Right forelimb (tissue), 1 donor: ENCODE measurements around the gene SART1.
"Not testable (repeated sequence)": the region's sequence is repeated elsewhere in the genome, so short reads cannot be mapped to it uniquely, and the experiment has no call there.

Experiments used
- DNase-seq: peaks from one replicate; pipeline ENCODE4 v3.0.0-alpha.2; 2018

Gene SART1

DNA sequence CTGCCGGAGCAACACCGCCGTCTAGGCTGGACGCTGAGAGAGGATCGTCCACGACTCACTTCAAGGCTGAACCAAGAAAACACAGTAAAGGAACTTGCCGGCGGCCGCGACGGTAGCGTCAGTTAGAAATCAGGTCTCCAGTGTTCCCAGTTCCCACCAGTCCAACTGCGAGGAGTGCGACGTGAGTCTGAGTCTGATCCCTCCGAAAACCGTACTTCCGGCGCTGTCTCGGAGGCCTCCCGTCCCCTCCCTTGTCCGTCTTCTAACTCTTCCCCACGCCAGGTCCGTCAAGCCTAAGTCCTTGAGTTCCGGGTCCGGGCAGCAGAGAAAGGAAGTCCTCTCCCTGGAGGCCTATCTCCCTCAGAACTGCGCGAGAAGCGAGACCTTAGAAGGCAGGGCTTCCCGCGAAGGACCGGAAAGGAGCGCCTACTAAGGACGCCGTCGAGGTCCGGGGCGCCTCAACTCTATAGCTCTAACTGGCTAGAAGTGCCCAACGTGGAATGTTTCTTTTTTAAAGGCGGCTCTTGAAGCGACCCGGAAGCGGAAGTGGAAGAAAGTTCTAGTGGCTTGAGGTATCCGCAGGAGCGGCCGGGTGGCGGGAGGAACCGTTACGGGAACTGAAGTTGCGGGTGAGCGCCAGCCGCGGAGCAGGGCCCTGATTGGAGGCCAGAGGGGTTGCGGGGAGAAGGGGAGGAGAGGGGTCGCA, 40.6 kb downstream of the SART1 start, which contains the start of the genes BANF1 and EIF1AD:
BANF1 (plus strand) TSS at position 562 of the 706 bp plus-strand sequence. CDS start 748 bp downstream, outside the sequence.
EIF1AD (minus strand) TSS at position 216 of the 706 bp plus-strand sequence. CDS start 1,768 bp downstream, outside the sequence.
- peak; percentile 97 for DNase-seq

DNA sequence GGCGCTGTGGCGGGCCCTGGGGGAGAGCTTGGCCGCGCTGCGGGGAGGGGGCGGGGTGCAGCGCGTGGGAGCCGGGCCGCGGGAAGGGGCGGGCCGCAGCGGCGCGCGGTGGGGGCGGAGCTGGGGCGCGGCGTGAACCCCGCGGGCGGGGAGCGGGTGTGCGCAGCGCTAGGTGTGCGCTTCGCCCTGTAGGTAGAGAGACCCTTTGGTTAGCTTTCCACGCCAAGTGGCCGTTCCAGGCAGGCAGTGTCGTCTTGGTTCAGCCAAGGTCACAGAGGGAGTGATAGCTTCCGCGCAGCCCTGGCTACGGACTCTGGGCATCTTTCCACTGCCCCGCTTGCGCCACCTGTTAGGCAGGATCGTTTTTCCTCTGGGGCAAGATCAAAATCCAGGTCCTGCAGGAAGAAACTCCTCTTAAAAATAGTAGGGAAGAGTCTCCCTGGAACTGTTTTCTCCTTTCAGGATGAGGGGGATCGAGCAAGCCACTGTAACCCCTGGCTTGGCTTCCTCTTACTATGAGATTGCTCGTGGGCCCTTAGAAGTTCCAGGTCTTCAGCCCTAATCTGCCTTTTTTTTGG, 41.2 kb downstream of the SART1 start:
- DNase-seq = peak; percentile 74

DNA sequence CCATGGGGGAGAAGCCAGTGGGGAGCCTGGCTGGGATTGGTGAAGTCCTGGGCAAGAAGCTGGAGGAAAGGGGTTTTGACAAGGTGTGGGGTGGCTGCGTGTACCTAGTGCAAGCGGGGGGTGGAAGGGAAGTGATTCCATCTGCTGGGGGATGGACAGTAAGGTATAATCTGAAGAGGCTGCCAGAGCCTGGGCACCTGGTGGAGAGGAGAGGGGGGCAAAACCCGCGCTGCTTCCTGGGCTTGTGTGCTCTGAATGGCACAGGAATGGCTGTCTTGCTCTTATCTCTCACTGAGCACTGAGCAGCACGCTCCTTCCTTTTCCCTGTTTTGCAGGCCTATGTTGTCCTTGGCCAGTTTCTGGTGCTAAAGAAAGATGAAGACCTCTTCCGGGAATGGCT, 41.8 kb downstream of the SART1 start:
- DNase-seq = no peak

DNA sequence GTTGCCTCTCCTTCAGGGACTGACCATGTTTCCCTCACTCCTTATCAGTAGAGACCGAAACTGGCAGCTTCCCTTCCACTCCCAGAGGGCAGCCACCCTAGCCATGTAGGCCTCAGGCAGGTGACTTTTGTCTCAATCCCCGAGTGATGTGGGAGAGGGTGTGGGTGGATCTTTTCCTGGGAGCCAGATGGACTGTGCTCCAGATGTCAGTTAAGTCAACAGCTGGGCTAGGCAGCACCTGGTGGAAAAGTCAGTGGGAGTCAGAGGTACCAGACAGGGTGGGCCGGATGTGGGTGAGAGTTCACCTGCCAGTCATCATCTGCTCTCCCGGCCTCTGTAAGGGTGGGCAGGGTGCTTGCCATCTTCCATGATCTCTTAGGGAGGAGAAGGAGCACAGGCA, 42.7 kb downstream of the SART1 start:
- DNase-seq = no peak

DNA sequence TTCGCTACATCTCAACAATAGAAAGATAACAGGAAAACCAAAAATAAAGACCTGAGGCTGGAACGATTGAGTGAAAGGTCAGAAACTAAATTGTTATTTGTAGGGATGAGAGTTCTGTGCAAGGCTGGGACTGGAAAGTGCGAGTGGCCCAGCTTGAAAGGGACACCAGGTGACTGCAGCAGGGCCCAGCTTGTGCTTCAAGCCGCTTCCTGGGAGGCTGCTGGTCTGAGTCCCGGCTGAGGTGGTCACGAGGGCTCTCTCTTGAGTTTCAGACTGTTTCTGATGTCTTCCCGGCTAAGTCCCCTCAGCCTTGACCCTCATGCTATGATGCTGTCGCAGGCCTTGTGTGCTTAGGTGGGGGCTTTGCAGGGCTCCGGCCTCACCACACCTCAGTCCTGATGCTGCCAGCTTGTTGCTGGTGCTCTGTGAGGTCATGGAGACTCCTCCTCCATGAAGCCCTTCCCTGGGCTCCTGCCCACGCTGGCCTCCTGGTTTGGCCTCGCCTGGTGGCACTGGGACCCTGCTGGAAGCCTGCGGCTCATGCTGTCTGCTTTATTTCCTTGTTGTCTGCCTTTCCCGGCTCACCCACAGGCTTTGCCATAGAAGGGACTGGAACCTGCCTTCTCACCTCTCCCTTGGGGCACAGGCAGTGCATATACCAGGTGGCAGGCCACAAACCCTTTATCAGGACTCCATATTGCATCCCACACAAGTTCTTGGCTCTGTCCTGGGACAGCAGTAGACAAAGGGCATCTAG, 44.8 kb downstream of the SART1 start:
- no peak for DNase-seq

DNA sequence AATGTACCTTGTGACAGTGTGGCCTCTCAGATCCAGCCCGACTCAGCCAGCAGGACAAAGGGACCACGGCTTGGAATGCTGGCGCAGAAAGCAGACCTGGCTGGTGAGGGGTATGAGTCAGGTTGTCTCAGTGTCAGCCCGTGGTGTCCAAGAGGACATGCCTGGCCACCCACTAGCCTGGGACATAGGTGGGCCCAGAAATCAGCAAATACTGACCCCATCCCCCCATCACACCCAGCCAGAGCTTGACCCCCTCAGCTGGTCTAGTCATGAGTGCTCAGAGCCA, 45.3 kb downstream of the SART1 start:
- no peak for DNase-seq

DNA sequence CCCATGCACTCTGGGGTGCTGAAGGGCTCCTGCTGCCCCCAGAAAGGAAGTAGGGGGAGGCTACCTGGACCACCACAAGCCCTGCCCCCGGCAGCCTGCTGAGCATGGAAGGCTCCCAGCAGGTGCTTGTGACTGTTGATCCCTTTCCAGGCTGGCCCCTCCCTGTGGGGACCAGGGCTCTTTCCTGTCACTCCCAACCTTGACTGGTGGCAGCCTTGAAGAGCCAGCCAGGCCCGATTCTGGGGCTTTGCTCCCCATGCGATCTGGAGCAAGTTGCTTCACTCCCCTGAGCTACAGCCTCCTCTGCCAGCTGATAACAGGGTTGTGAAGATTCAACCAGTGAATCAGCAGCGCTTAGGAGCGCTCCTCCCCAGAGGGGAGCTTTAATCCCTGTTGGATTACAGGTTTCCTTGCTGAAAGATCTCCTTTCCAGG, 45.7 kb downstream of the SART1 start:
- DNase-seq = no peak

DNA sequence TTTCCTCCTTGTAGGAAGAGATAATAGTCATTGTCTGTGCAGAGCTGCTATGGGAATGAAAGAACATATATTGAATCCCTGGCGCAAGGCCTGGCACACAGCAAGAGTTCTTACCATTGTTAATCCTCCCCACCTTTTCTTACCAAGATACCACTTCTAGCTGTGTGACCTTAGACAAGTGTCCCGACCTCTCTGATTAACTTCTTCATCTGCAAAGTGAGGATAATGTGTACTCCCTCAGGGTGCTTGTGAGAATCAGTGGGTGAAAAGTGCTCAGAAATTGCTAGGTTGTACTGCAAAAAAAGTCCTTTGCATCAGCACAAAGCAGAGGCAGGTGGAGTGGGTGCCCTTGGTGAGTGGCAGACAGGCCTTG, 46.5 kb downstream of the SART1 start:
- DNase-seq = no peak

DNA sequence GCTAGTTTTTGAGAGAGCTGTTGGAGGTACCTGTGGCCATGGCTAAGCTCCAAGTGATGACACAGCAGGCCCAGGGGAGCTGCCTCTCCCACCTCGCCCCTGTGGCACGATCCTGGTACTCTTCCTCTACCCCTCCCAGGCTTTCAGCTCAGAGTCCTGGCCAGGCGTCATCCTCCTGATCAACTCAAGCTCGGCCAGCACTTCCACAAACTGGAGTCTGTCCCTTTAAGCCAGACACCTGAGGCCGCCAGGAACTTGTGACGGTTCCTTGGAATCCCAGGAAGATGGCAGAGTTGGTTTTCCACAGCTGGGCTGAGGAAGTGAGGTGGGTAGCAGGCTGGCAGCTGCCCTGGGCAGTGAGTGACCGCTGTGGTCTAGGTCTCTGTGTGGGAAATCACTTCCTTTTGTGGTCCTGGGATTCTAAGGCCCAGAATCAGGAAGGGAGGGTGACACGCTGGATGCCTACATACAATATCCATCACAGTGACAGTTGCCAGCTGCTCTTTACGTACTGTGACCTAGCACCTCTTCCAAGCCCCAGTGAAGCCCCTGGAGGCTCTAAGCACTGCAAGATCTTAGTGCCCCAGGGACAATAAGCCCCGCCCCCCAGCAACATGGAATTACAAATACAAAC, 47.1 kb downstream of the SART1 start:
- DNase-seq = no peak

DNA sequence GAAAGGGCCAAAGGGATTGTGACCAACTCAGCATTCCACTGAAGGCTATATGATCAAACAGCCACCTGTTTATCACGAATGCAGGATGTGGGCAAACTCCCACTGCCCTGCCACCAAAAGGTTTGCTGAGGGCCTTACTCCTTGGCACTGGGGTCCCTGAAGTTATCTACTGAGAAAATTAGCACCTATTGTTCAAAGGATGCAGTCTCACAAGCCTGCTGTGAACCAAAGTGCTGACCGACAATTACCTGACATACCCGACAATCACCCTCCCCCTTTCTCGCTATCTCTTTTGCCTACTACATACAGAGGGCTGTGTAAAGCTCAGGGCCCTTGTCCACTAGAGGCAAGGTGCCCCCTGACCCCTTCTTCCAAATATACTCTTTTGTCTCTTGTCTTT, 48.5 kb downstream of the SART1 start:
- DNase-seq = not testable (repeated sequence)

DNA sequence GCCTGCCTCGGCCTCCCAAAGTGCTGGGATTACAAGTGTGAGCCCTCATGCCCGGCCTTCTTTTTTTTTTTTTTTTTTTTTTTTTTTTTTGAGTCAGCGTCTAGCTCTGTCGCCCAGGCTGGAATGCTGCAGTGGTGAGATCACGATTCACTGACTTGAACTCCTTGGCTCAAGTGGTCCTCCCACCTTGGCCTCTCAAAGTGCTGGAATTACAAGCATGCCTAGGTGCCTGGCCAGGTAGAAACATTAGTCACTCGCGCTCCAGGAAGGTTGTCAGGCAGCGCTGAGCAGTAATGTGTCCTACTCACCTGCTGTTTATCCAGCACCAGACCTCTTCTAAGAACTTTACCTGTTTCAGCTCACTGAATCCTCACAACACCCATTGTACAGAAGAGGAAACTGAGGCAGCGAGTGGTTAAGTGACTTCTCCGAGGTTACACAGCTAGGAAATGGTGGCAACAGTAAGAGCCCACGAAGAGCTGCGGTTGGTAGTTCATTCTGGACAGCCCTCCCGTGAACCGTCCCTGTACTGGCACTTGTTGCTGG, 49.8 kb downstream of the SART1 start:
- no peak for DNase-seq

DNA sequence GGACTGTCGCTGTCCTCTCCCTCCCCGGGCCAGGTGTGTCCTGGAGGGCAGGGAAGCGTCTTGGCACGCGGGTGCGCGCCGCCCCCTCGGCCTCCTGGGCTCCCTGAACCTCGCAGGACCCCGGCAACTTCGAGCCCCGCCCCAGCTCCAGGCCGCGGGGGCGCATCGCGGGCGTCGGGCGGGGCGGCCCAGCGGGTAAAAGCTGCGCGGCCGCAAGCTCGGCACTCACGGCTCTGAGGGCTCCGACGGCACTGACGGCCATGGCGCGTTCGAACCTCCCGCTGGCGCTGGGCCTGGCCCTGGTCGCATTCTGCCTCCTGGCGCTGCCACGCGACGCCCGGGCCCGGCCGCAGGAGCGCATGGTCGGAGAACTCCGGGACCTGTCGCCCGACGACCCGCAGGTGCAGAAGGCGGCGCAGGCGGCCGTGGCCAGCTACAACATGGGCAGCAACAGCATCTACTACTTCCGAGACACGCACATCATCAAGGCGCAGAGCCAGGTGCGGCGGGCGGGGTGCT, 50.3 kb downstream of the SART1 start, which contains the start of gene CST6:
CST6 (plus strand) TSS at position 224 of the 519 bp plus-strand sequence; CDS start at position 261, 37 bp downstream.
- DNase-seq = no peak

DNA sequence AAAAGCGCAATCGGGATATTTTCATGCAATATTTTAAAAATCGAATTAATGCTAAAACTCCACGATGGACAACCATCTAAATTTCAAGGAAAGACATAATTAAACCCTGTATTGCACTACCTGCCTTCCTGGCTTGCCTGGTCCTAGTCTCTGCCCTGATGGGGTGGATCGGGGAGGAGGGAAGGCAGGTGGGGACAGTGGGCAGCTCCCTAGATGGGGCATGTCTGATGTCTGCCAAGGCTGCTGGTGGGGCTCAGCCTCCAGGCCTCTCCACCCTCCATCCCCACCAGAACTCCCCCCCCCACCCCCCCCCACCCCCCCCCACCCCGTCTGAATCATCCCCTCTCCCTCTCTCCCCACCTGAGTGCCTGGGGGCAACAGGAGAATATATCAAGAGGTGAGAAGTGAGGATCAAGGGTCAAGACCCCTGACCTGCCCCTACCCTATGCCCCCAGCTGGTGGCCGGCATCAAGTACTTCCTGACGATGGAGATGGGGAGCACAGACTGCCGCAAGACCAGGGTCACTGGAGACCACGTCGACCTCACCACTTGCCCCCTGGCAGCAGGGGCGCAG, 50.9 kb downstream of the SART1 start:
- DNase-seq = no peak

DNA sequence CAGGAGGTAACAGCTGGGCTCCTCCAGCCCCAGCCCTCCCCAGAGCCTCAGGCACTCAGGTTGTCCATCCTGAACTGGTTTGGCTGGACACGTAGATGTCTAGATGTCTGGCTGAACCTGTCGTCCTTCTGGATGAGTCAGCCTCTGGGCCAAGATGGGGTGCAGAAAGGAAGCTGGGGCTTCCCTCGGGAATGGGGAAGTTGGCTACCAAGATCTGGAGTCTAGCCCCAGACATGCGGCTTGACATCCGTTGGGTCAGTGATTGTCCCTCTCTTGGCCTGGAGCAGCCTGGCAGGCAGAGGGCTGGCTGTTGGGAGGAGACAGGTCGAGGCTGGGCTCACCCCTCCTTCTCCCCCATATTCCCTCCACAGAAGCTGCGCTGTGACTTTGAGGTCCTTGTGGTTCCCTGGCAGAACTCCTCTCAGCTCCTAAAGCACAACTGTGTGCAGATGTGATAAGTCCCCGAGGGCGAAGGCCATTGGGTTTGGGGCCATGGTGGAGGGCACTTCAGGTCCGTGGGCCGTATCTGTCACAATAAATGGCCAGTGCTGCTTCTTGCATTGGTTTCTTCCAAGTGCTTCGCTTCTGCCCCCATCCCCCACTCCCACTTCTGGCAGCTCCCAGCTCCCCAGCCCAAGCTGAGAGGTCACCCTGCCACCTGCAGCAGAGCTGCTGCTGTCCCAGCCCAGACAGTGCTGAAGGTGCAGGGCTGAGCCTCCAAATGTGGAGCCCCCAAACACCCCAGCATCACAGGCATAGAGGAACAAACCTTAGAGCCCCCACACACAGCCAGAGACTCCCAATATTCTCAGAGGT, 51.6 kb downstream of the SART1 start:
- no peak for DNase-seq

DNA sequence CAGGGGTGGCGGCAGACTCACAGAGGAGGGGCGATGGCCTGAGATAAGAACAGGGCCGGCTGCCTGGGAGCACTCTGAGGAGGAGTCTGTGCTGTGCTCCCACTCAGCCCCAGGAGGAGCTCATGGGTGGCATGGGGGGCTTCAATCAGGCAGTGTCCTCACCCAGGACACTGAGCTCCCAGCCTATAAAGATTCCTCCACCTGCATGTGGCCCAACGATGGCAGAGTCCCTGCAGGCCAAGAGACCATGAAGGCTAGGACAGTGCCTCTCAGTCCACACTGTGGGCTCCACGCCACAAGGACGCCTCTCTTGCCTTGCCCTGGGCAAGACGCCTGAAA, 52.2 kb downstream of the SART1 start:
- no peak for DNase-seq

DNA sequence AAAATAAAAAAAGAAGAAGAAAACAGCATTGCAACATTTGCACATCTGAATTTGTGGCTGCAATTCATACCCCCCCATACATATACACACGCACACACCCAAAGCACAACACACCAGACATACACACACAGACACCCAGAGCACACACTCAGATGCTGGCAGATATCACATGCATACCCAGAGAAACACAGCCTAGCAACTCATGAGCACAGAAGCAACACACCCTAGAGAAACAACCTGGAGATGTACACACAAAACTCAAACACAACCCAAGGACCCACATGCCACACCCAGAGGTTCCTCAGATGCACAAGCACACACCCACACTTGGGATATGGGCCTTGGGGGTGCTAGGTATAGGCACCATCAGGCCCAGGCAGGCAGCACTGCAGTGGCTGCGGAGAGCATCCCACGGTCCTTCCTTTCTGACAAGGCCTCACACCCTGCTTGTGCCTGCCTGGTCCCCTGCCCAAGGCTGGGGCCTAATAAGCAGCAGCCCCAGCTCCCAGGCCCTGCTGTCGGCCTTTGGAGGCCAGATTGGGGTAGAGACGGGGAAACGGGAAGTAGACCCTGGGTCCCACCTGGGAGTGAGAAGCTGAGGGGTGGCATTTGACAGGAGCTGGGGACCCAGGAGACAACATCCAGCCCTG, 53.4 kb downstream of the SART1 start:
- DNase-seq = no peak

DNA sequence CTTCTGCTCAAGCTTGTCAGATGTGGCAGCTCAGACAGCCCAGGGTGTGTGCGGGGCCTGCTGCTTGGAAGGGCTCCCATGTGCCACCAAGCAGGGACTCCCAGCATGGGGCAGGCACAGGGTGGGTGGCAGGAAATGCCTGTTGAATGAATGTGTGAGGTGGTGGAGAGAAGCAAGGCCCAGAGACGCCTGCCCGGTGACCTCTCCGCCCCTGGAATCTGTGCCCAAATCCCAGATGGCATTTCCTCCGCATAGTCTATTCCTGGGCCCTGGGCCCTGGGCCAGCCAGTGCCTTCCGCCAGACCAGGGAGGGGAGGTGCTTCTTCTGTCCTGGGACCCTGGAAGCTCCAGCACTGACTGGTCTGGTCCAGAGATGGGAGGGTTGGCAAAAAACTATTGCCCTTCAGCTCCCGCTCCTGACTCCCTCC, 53.9 kb downstream of the SART1 start:
- no peak for DNase-seq

DNA sequence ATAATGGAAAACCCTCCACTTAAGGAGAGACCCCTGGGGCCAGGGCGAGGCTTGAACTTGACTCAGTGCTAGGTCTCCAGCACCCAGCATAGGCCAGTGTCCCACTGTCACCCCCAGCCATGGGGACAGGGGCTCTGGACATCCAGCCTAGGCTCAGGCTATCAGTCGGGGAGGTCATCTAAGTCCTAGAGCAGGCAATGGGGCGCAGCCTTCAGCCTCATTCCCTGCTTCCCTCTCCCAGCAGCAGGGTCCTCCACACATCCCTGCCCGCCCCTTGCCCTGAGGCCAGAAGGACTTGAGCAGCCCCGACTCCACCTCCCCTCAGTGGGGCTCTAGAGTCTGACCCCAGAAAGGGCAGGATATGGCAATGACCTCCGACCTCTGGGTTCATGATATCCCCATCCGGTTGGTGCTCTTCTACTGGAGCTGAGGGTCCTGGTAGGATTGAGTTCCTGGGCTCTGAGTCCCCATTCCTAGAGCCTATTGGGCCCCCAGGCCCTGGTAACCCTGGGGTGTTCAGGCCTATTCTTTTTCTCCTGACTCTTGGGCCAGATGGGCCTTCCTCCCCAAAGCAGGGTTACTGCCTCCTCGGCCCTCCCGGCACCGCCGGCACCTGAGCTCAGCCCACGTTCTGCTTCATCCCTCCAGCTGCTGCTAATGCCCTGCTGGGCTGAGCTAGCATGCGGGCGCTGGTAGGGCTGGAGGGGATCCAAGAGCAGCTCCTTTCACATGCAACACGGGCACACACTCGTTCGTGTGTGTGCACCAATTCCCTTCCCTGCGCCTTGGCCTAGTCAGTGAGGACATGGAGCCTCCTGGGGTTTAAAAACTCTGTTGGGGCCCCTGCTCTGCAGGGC, 54.6 kb downstream of the SART1 start:
- no peak for DNase-seq

DNA sequence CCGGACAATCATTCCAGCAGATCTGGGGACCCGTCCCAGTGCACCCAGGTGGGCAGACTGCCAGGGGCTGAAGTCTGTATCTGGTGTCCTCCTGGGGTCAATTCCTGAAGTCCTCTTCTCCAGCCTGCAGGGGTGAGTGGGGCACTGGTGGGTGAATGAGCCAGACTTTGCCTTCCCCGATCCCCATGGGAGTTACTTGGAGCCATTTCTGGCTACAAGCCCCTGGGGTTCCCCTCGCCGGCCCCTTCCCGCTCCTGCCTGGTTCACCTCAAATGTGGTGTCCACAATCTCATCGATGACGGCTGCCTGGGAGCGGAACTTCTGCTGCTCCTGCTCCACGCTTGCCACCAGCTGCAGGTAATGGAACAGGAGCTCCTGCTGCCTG, 55.3 kb downstream of the SART1 start:
- DNase-seq = no peak

DNA sequence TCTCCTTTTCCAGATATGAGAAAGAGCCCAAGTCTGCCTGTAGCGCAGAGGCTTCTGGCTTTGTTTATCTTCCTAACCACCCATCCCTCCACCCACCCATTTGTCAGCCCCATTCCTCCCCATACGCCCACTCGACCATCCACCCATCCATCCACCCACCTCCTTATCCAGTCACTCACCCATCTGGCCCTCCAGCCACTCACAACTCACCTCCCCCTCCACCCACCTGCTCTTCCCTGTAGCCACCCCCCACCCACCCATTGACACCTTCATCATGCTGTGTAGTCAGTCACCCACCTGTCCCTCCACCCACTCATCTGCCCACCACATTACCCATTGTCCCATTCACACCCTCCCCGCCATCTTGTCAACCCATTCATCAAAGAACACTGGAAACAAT, 55.8 kb downstream of the SART1 start:
- no peak for DNase-seq
